Endothelial cell of hepatic sinusoid (primary cell): ENCODE results near the gene NAXD.
"Not testable (repeated sequence)": the region's sequence is repeated elsewhere in the genome, so short reads cannot be mapped to it uniquely, and the experiment has no call there.

ENCODE experiments used
- in situ Hi-C: cut with HindIII; loops from 2 replicates; pipeline ENCODE4 v1.10.0; 2017; ENCODE audit warnings: low sequenced_read_pairs

The NAXD gene

DNA sequence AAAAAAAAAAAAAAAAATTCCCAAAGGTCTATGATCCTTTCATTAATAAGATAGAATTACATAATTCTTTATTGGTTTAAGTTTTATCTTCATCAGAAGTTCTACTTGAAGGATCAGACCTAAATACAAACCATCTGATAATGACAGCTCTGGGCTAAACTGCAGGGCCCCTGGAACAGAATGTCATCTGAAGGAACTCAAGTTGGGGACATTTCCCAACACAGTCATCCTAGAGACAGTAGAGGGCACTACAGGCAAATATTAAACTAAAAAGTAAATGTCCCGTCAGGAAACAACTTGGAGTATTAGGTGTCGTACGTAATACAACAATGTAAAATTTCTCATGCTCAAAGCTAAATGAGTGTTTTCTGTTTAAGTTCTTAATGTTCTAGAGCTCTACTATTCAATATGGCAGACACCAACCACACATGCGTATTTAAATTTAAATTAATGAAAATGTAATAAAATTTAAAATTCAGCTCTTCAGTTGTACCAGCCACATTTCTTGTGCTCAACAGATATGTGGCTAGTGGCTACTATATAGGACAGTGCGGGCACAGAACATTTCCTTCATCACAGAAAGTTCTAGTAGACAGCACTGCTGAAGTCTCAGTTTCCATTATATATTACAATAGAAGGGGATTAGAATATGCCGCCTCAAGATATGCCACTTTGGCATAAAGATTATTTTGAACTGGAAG, 21.8 kb upstream of the NAXD start:
- in situ Hi-C loops = no loop called here

GRCh38 chr13:110597041-110597689, 18.2 kb upstream of the NAXD start:
- in situ Hi-C loops = no loop called here

- in situ Hi-C loops = no loop called here
Observed at GRCh38 chr13:110600261-110600819, 15.0 kb upstream of the NAXD start.

DNA sequence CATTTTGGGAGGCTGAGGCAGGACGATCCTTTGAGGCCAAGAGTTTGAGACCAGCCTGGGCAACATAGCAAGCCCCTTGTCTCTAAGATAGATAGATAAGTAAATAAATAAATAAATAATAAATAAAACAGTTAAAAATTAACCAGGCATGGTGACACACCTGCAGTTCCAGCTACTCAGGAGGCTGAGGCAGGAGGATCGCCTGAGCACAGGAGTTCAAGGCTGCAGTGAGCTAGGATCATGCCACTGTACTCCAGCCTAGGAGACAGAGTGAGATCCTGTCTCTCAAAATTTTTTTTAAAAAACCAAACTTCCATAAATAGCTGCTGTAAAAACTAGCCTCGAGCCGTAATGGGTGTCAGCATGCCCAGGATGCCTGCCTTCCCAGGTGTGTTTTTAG, 14.4 kb upstream of the NAXD start:
- in situ Hi-C loops = no loop called here

- in situ Hi-C loops = no loop called here
Observed at GRCh38 chr13:110605132-110605531, 10.2 kb upstream of the NAXD start.

GRCh38 chr13:110606281-110606680, 9.1 kb upstream of the NAXD start:
- in situ Hi-C loops = not testable (repeated sequence)

DNA sequence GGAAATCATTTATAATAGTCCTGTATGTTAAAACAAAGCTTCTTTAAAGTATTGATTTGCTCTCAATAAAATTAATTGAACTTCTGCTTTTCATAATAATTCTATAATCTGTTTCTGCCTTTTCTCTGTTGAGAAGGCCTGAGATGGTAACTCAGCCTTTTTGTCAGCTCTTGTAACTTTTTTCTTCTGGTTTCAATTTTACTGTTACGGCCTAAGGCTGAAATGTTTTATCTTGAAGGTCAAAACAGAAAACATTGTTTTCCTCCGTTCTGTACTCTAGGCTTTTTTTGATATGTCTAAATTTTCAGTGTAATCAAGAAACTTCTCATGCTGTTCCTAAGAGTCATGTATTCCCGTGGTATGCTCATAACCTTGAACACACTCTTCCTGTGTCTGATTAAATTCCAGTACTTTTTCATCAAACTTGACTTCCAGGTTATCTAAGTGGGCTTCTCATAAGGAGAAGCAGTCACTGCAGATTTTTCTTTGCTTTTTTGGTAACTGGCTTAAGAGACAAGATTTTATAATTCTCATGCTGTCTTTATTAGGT, 7.6 kb upstream of the NAXD start:
- in situ Hi-C loops = no loop called here

- in situ Hi-C loops = loop anchor here (5.0 kb wide), 1 partner anchor 201 kb away; no protein-coding TSS in a partner anchor
Observed at GRCh38 chr13:110610955-110611595, 4.3 kb upstream of the NAXD start.

DNA sequence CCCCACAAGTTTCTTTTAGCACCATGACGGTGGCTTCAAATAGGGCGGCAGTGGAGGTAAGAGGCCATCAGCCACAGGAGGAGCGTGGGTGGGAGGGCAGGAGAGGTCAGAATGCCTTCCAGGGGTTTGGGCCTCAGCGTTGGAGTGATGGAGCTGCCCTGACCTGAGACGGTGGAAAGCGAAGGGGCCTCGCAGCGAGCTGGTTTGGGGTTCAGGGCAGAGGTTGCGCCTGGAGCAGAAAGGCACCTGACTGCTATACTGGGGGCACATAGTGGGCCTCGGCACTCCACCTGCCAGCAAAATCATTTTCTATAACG, 382 bp upstream of the NAXD start:
- in situ Hi-C loops = no loop called here

DNA sequence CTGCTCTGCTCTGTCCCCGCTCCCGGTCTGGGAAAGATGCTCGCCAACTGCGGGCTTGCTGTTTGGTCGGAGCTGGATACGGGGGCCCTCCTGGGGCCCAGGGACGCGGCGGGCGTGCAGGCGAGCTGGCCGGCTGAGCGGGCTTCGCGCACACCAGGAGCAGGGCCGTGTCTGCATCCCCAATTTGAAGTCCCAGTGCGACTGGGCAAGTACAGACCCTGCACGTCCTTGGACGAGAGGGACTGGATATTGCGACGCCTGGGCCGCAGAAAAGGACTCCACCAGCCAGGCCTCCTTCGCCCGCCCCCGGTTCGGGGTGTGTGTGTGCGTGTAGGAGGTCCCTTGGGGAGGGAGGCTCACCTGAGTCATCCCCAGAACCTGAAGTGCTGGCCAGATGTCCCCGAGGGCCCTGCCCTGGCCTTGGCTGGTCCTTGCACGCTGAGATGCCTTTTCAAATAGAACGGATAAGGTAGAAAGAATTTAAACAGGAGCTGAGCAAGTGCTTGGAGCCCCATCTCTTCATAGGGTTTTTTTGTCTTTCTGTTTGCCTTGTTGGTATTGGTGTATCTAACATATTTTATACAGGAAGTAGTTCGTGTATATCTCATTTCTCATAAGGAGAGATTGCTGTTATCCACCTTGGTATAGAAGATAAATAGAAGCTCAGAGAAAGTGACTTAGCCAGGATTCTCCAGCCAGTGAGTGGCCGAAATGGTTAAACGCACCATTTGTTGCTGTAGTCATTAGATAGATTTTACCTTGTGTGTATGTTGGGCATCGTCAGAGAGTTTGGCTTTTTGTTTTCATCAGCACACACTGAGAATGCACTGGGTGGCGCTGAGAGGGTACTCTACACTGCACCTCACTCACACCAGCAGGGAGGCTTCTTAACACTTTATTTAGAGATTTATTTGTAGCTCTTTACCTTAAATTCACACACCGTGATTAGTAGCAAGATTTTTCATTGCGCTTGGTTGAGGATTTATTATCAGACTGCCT, 1.1 kb downstream of the NAXD start:
- in situ Hi-C loops = no loop called here

- in situ Hi-C loops = no loop called here
Observed at GRCh38 chr13:110617321-110618072, 2.2 kb downstream of the NAXD start.

DNA sequence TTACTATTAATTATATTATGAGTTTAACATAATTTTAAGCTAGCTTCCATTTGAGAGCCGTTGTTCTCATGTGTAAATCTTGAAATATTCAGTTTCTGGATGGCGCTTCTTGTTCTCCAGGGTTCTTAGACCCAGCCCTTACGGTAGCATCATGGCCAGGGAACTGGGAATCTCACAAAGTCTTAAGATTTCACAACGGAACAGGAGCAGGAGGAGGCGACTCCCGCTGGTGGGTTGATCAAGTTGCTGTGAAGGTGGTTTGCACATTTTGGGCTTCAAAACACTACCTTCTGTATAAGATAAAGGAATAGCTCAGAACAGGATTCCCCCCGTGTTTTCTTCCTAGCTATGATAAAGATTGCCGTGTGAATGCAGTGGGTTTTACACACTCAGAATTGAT, 2.8 kb downstream of the NAXD start:
- in situ Hi-C loops = no loop called here

DNA sequence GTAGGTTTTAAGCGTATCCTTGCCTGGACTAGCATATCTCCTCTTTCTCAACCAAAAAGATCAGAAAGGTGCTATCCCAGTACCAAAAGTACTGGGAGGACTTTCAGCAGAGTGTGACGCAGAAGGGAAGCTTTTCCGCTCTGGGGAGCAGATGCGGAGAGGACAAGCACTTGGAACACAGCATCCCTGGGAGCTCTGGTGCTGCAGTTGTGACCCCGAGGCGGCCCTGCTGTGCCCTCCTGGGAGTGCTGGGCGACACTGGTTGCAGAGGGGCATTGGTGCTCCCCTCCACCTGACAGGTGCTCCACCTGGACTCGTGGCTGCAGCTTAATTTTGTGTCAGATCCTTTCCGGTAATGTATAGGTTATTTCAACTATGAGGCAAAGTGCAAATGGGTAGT, 3.4 kb downstream of the NAXD start:
- in situ Hi-C loops = no loop called here

GRCh38 chr13:110620596-110620995, 5.3 kb downstream of the NAXD start:
- in situ Hi-C loops = no loop called here

GRCh38 chr13:110624766-110625756, 9.7 kb downstream of the NAXD start:
- in situ Hi-C loops = no loop called here

DNA sequence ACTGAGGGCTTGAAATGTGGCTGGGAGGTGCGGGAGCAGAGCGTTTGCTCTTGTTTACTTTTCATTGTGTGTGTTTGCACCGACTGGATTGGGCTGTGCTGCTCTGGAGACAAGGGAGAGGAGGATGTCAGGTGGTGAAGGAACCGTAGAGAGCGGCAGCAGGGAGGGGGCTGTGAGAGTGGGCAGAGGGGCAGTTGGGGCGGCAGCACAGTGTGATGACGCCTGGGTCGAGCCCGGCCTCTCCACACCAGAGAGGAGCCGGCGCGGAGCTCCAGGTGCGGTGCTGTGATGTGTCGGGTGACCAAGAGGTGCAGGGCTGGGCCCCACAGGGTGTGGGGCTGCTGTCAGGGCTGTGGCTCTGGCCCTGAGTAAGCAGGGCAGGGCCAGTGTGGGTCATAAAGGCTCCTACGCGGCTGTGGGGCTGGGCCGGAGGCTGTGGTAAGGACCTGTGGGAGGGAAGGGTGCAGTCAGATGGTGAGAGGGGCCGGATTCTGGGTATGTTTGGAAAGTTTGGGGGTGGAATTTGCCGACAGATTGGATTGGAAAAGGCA, 10.5 kb downstream of the NAXD start:
- in situ Hi-C loops = no loop called here

DNA sequence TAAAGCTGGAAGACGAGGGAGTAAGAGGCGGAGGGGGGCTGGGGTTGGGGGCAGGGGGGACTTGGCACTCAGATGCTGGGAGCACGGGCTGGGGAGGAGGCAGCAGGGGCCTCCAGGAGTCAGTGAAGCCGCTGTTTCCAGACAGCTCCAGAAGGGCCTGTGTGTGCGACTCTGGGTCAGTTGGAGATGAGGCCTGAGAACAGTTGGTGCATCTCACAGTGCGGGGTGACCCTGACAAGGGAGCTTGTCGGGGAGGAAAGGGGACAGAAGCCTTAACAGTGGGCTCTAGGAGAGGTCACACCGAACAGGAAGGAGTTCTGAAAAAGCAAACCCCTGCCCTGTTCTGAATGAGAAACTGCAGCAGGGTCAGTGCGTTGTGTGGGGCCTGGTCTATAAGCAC, 11.2 kb downstream of the NAXD start:
- in situ Hi-C loops = no loop called here

- in situ Hi-C loops = no loop called here
Observed at GRCh38 chr13:110627351-110627750, 12.0 kb downstream of the NAXD start.
